Epithelial cell of umbilical artery (primary cell): ENCODE measurements around the gene NAV2. TPM values are rescaled to one million over a fixed set of nuclear protein-coding genes. Genes with fewer than 3 reads are reported as not detected.

ENCODE experiments used
- total RNA-seq: library from RNA; depleted of rRNA; stranded (reverse); fragments of >200 nt; gene quantifications from 2 replicates; pipeline ENCODE4 v1.2.3, GENCODE V29; 2014

The NAV2 gene
- 2.6 and 4.9 TPM in 2 replicates for total RNA-seq

DNA sequence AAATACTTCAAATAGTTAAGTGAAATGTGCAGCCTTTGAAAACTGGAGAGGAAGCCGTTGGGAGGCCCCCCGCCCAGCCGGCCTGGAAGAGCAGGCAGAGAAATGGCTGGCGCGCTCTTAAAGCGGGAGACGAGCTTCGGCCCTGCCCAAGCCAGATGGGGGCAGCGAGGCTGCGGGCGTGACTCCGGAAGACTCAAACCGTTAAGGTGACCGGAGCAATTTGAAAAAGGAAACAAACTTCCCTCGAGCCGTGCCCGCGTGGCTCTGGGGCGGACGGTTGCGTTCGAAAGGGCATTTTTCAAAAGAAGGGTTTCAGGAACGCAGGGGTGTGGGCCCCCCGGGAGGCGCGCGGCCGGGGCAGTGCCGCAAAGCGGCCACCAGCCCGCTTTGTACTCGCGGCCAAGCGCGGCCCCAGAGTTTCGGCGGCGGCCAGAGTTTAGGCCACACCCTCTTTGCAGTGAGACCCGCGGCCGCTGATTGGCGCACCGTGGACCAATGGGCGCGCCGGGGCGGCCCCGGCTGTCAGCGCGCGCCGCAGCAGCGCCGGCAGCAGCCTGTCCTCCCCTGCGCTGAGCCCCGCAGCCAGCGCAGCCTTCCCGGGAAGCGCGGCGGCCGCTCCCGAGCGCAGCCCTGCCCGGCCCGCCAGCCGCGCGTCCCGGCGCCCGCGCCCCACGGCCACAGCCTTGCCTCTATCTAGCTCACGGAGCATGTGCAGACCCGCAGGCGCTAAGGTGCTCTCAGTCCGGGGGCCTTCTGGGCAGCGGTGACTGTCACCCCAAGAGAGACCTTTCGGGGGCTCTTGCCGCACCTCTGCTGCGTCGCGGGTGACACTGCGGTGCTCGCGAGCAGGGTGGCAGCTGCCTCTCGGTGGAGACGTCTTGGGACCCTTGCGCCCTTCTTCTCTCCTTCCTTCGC, at the start of gene NAV2:
Gene NAV2 (plus strand): TSS at position 557 of the 915 bp plus-strand sequence. CDS start 859 bp downstream, outside the sequence.

DNA sequence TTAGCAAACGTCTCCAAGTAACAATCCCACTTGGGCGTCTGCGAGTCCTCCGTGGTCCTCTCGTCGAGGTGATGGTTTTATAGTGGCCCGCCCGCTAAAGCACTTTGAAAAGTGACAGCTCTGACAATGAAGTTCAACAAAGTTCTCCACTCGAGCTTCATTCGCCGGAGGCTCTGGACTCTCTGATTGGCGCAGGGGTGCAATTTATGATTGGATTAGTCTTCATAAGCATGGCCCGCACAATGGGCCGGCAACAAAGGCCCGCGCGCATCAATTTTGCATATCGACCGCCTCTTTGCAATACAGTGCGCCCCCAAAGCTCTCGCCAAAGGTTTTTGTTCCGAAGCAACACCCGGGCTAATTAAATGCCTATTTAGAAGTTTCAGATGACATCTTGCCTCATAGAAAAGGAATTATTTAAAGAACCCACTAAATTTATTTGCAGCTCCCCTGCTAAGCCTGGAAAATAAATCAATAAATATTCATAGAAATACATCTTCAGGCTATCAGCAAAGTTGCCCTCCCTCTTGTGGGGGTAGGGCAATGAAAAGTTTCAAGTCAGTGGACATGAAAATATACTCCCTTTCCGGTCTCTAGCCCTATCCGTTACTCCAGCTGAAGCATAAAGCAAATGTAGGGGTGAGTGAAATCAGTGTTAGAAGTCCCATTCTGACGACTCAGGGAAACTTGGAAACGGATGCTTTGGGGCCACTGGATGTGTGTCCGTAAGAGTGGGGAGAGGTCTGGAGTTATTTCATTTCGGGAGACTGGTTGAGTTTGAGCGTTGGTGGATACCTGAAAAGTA, 448.0 kb downstream of the NAV2 start, which contains the start of gene DBX1:
Gene DBX1 (minus strand): TSS at position 51 of the 805 bp plus-strand sequence. CDS start 151 bp downstream, outside the sequence.

